K562 (cell line): ENCODE data around the gene RFC2.

Experiments used
- ATF6 ChIP-seq: sonication (generic); formaldehyde crosslinking; IDR thresholded peaks from 2 replicates; pipeline ENCODE4 v1.4.0; 2020; ENCODE audit warnings: mild to moderate bottlenecking, missing genetic modification reagents
- CEBPB ChIP-seq: fragments of 450-650 bp; IDR thresholded peaks from 2 replicates; pipeline ENCODE4 v1.6.1; 2016; ENCODE audit warnings: missing genetic modification characterization, missing compliant biosample characterization
- CREB1 ChIP-seq, 2 experiments: sonication (generic) in 1 of 2; formaldehyde crosslinking in 1 of 2; IDR thresholded peaks; 2 replicates each; pipeline versions ENCODE4 v1.6.1 to v1.8.0; 2012 to 2022; ENCODE audit warnings: inconsistent platforms in 1 of 2, mild to moderate bottlenecking in 1 of 2, missing genetic modification reagents in 1 of 2, moderate library complexity in 1 of 2
- FOXK2 ChIP-seq, 2 experiments: fragments of 450-650 bp; IDR thresholded peaks in 1 of 2; conservative IDR thresholded peaks in 1 of 2; 2 replicates each; pipeline ENCODE4 v1.6.1; 2016; ENCODE audit warnings: low read depth in 2 of 2, mild to moderate bottlenecking in 1 of 2
- NR1H2 ChIP-seq: sonication (generic); formaldehyde crosslinking; IDR thresholded peaks from 2 replicates; pipeline ENCODE4 v1.4.0; 2020; ENCODE audit warnings: mild to moderate bottlenecking, missing genetic modification reagents
- SMARCA4 ChIP-seq: fragments of 450-650 bp; IDR thresholded peaks from 2 replicates; pipeline ENCODE4 v1.6.1; 2016
- ZNF140 ChIP-seq: fragments of 250-450 bp; sonication (Bioruptor Pico); IDR thresholded peaks from 2 replicates; pipeline ENCODE4 v1.8.0; 2021; ENCODE audit warnings: moderate library complexity, mild to moderate bottlenecking, inconsistent platforms
- ZNF282 ChIP-seq: sonication (generic); formaldehyde crosslinking; IDR thresholded peaks from 2 replicates; pipeline ENCODE4 v1.8.1; 2023; ENCODE audit warnings: missing genetic modification reagents
- TF ChIP-seq, protein P1 (sequence below), 3 experiments: IDR thresholded peaks in 2 of 3; conservative IDR thresholded peaks in 1 of 3; 2 replicates each; pipeline ENCODE4 v1.5.1; 2011 to 2012; ENCODE audit warnings: low read length in 3 of 3, mild to moderate bottlenecking in 3 of 3, control low read depth in 2 of 3, improper control_type of control experiment in 1 of 3, inconsistent platforms in 1 of 3, low read depth in 1 of 3, mixed read lengths in 1 of 3, moderate library complexity in 1 of 3; ENCODE audit not compliant: insufficient read depth in 2 of 3
- TF ChIP-seq, protein P2 (sequence below): fragments of 250-450 bp; sonication (Bioruptor Pico); IDR thresholded peaks from 2 replicates; pipeline ENCODE4 v1.9.0; 2021; ENCODE audit warnings: mild to moderate bottlenecking

DNA sequence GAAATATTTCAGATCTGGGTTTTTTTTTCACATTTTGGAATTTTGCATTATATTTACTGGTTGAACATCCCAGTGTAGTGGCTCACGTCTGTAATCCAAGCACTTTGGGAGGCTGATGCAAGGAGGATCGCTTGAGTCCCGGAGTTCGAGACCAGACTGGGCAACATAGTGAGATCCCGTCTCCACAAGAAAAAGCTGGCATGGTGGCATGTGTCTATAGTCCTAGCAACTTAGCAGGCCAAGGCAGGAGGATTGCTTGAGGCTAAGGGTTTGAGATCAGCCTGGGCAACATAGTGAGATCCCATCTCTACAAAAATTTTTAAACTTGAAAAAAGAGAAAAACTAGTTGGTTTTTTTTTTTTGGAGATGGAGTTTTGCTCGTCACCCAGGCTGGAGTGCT is 6.0 kb downstream of the RFC2 start:
- TF ChIP-seq NR1H2 (no peak), CREB1 (IDR thresholded peaks at IDR 0.05) (no peak), CREB1 (CRISPR knock-in tag; IDR thresholded peaks at IDR 0.05) (no peak), ATF6 (CRISPR knock-in tag) (no peak), SMARCA4 (no peak), CEBPB (tag) (no peak), ZNF282 (CRISPR knock-in tag) (no peak), ZNF140 (no peak), FOXK2 (conservative IDR thresholded peaks at IDR 0.05 in 1 of 2, IDR thresholded peaks at IDR 0.05 in 1 of 2; ENCODE audit: low read depth in 2 of 2) (no peak)
- TF ChIP-seq, protein P1, sequence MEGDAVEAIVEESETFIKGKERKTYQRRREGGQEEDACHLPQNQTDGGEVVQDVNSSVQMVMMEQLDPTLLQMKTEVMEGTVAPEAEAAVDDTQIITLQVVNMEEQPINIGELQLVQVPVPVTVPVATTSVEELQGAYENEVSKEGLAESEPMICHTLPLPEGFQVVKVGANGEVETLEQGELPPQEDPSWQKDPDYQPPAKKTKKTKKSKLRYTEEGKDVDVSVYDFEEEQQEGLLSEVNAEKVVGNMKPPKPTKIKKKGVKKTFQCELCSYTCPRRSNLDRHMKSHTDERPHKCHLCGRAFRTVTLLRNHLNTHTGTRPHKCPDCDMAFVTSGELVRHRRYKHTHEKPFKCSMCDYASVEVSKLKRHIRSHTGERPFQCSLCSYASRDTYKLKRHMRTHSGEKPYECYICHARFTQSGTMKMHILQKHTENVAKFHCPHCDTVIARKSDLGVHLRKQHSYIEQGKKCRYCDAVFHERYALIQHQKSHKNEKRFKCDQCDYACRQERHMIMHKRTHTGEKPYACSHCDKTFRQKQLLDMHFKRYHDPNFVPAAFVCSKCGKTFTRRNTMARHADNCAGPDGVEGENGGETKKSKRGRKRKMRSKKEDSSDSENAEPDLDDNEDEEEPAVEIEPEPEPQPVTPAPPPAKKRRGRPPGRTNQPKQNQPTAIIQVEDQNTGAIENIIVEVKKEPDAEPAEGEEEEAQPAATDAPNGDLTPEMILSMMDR (IDR thresholded peaks at IDR 0.05 in 2 of 3, conservative IDR thresholded peaks at IDR 0.05 in 1 of 3; ENCODE audit: insufficient read depth in 2 of 3, low read depth in 1 of 3, low read length in 3 of 3): no peak
- TF ChIP-seq, protein P2, sequence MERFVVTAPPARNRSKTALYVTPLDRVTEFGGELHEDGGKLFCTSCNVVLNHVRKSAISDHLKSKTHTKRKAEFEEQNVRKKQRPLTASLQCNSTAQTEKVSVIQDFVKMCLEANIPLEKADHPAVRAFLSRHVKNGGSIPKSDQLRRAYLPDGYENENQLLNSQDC: no peak
